ELF-1 (cell line): ENCODE results near the gene PGGT1B.
A peak's percentile ranks its signal among the peaks of the same experiment; 100 is the strongest.

Source experiments
- DNase-seq: peaks from one replicate; pipeline ENCODE4 v3.0.0-alpha.2; 2016; ENCODE audit warnings: low read depth, low spot score

Gene PGGT1B

DNA sequence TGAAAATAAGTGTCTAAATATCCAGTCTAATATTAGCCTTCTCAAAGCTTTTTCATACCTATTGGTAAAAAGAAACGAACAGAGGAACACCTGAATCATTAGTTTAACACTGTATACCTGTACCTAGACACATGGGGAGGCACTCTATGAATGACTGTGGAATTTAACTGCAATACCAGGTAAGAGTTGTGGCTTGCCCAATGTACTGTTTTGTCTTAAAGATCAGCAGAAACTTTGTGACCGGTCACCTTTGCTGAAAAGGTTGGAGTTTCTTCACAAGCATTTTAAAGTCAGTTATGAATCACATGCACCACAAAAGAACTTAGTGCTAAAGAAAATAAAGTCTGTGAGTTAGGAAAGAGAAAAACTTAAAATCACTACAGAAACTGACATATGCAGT, 2.4 kb downstream of the PGGT1B start:
- no peak for DNase-seq

GRCh38 chr5:115257981-115258380, 4.7 kb downstream of the PGGT1B start:
- no peak for DNase-seq

DNA sequence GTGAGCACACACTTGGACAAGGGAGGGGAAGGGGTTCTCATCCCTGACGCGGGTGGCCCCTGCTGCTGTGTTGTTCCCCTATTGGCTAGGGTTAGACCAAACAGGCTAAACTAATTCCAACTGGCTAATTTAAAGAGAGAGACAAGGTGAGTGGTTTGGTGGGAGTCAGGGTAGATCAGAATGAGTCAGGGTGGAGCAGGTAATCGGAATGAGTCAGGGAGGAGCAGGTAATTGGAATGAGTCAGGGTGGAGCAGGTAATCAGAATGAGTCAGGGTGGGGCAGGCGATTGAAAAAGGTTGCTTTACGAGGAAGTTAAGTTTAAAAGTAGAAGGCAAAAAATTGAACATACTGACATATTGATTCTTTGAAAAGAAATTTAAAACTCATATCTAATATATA, 13.3 kb downstream of the PGGT1B start:
- peak; percentile 1 for DNase-seq

DNA sequence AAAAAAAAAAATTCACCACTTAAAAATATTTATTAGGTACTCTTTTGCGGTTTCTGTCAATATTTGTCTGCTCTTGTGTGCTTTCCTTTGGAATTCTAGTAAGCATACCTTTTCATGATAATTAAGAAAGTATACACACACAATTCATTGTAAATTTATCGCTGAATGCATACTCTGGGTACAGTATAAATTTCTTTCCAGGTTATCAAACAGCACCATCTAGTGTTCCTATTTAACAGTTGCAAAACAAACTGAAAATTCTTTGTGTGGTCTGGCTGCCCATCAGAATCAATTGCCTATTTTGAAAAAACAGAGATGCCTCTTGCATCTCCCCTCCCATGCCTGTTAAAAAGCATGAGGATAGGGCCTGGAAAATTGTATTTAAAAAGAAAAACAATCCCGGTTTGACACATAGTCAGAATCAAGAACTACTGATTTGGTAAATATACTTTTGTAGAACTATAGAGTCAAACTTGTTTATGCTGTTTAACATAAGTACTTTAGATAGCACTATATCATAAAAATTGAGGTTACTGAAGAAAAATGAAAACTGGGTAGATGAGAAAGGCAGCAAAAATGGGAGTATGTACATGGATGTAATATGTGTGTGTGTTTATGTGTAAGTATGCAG, 16.2 kb downstream of the PGGT1B start:
- DNase-seq = peak; percentile 12

DNA sequence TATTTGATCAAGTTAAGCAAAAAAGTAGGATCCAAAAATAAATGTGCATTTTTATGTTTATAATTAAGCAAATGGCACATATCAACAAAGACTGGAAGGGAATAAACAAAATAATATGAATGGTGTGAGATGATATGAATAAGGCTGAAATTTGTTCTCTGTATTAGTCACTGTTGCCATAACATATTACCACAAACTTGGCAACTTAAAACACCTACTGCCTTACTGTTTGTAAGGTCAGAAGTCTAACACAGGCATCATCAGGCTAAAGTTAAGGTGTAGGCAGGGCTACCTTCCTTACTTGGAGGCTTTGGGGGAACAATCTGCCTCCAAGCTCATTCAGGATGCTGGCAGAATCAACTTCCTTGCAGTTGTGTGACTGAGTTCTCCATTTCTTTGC, 19.3 kb downstream of the PGGT1B start:
- DNase-seq = no peak

GRCh38 chr5:115241881-115242642, 20.6 kb downstream of the PGGT1B start:
- no peak for DNase-seq

DNA sequence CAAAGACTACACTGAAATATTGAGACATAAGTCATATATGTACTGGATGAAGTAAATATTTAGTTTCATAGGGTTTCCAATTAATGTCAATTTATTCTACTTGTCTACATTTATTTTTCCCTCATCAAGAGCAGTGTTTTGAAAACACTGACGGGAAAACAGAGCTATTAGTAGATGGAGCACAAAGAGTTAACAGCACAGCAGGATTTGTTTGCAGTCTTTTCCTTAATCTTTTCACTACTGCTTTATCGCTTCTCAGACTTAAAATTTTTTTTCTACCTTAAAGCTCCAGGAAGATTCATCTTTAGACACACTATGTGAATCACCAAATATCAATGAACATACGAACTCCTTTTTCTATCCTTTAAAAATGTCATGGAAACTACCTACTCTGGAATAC, 25.6 kb downstream of the PGGT1B start:
- no peak for DNase-seq

GRCh38 chr5:115236599-115236998, 26.1 kb downstream of the PGGT1B start:
- no peak for DNase-seq

DNA sequence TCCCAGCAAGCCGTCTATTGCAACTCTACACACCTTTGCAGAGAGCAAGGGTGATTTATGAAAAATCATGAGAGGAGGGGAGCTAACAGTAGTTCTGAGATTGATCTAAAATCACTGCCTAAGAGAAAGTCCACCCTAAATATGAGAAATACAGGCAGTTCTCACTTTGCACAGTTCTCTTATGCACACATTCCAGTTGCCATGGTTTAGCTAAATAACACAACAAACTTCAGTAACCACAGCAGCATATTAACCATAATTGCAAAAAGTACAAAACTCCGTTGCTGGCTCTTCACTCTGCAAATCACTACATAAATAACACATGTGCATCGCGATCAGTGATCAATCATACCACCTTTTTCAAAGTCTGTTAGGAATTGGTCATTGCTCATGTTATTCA, 31.1 kb downstream of the PGGT1B start:
- DNase-seq = no peak

GRCh38 chr5:115229606-115230005, 33.1 kb downstream of the PGGT1B start:
- DNase-seq = no peak

- DNase-seq = no peak
Observed at GRCh38 chr5:115227281-115227680, 35.4 kb downstream of the PGGT1B start.

DNA sequence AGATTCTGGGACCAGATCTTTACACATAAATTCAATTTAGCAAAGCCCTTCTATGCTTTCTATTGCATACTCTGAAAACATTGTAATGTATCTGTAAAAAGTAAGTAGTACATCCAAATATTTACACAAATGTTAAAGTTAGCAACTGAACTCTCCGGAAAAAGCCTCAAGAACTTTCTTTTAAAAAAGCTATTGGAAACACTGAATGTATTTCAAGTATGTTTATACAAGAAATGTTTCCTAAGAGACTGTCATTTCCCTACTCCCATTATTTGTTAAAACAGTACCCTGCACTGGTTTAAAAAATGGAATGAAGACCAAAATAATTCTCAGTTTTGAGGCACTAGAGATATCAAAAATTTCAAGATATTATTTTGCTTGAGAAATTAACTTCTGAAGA, 48.1 kb downstream of the PGGT1B start:
- no peak for DNase-seq

DNA sequence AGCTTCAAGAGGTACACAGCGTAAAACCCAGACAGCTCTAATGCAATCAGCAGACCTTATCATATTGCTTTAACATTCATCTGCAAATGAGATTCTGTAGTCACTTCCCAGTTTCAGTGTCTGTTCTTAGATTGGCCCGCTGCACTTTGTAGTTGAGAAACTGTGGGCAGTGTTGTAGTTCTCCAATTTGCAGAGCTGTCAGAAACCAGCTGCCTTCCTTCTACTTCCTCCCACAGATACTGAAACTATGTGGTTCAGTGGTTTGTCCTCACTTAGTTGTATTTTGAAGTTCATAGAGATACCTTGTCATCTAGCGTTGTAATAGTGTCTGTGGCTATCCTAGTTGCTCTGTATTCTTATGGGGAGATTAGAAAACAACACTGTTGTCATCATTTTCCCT, 53.4 kb downstream of the PGGT1B start:
- DNase-seq = no peak

GRCh38 chr5:115202952-115203351, 59.7 kb downstream of the PGGT1B start:
- DNase-seq = no peak

- DNase-seq = no peak
Observed at GRCh38 chr5:115196161-115196560, 66.5 kb downstream of the PGGT1B start.

DNA sequence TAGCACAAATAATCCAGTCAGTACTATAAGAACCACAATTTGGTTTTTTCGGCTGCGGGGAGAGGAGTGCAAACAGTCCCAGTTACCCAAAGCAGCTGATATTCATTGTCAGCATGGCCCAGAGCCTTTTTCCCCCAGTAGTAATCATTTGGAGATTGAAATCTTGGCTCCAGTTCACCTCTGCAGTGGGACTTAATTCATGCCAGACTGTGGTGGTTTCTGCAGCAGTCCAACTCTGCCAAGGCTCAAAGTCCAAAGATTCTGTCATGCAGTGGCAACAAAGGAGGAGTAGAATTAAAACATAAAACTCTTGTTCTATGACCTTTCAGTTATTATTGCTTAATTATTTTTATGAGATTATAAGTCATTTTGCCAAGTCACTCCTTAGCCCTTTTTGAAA, 68.0 kb downstream of the PGGT1B start:
- no peak for DNase-seq

DNA sequence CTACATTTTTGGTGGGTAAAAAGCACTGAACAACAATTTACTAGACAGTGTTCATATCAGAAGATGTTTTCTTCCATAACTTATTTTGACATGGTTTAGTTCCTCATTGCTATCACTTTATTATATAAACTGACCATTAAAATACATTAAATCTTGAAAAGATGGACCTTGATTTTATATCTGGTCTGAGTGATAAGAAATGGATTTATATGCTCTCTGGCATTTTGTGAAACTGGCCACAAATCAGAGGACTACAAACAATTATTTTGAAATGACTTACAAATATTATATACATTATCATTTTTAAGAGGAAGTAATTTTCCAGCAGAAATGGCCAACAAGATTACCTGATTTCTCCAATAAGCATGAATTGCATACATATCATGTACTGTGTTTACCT, 69.4 kb downstream of the PGGT1B start:
- no peak for DNase-seq

- DNase-seq = no peak
Observed at GRCh38 chr5:115192098-115192497, 70.6 kb downstream of the PGGT1B start.

- DNase-seq = no peak
Observed at GRCh38 chr5:115191474-115192031, 71.1 kb downstream of the PGGT1B start.

DNA sequence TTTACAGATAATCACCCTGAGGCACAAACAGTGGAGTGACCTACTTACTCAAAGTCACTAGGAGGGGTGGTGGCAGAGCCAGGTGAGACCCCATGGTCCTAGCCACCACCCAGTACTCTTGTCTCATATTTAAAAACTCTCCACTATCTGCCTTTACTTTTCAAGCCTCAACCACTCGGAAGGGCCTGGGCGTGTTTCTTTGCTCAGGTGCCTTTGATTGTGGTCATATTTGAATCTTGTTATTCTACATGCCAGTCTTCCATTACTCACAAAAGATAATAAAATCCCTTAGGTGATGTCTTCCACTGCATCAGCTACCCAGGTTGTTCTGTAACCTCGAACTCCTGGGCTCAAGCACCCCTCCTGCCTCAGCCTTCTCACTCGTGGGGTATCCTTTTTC, 72.3 kb downstream of the PGGT1B start:
- DNase-seq = no peak

GRCh38 chr5:115189866-115190265, 72.8 kb downstream of the PGGT1B start:
- no peak for DNase-seq

GRCh38 chr5:115186794-115187193, 75.9 kb downstream of the PGGT1B start:
- DNase-seq = no peak

- no peak for DNase-seq
Observed at GRCh38 chr5:115184770-115185169, 77.9 kb downstream of the PGGT1B start.
